ENCODE measurements around the gene ZNF516. TPM values are rescaled to one million over a fixed set of nuclear protein-coding genes. Genes with fewer than 3 reads are reported as not detected.

Gene ZNF516
- total and polyA plus RNA-seq, 2 of the 4 experiments (the other 2 are of a cell fraction), result 7.9 to 16.9 TPM

DNA sequence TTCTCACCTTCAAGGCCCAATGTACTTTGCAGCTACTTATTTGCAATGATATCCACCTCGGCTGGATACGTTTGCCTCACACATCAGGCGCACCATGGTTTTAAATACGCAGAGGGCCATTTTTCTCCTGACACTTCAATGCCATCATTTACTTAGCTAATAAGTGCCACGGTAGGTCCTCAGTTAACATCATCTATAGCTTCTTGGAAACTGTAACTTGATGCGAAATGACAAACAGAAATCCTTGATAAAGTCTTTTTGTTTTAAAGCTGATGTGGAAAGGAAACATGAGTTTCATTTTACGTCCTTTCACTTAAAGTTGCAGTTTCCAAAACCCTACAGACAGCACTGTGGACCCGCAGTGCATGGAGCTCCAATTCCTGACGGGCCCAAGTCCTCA, 37.1 kb downstream of the ZNF516 start:
- Histone ChIP-seq H4K20me1 (ENCODE audit: insufficient read depth, low read length) (peaks cover 69% of the 10 kb centered on the region), H3K79me1 (ENCODE audit: low read depth in 1 of 2, low read length in 2 of 2) (peaks cover 39 to 94% of the 10 kb centered on the region in 2 experiments), H3K27me3 (ENCODE audit: control insufficient read depth, insufficient read depth, low read length) (no peaks in the 10 kb centered on the region), H3K23ac (ENCODE audit: low read depth, low read length) (peak overlapping the region; percentile 73; the same call in 1 of the 2 replicates), H2BK15ac (ENCODE audit: low read depth, low read length) (peak overlapping the region; percentile 69; the same call in 2 of the 3 replicates), H2BK5ac (ENCODE audit: low read depth, low read length, poor library complexity, severe bottlenecking) (peak overlapping the region; percentile 37), H3K4me3 (ENCODE audit: insufficient read depth, low read depth, low read length) (no peak overlapping the region), H3K9me1 (ENCODE audit: insufficient read depth, low read length) (peaks cover 35% of the 10 kb centered on the region), H4K5ac (ENCODE audit: low read depth, low read length) (peak overlapping the region; percentile 8; the same call in 1 of the 2 replicates), H3K9ac (ENCODE audit: low read depth, low read length) (no peak overlapping the region), H4K8ac (ENCODE audit: low read depth in 2 of 2, low read length in 2 of 2) (no peak overlapping the region; a peak in 1 of 4 replicates), H2AK9ac (replicated peaks; ENCODE audit: low read depth, low read length, poor library complexity) (no peak overlapping the region), H2AK5ac (ENCODE audit: low read depth, low read length) (peak overlapping the region; percentile 61; the same call in 1 of the 2 replicates), H3K36me3 (ENCODE audit: control insufficient read depth, insufficient read depth, low read length) (peaks cover 19% of the 10 kb centered on the region), H3K56ac (ENCODE audit: extremely low read depth, insufficient read depth, low read length) (no peak overlapping the region), H3K4ac (ENCODE audit: low read depth, low read length) (peak overlapping the region; percentile 40), H2BK120ac (ENCODE audit: low read depth, low read length) (peak overlapping the region; percentile 54; the same call in 1 of the 2 replicates), H2BK20ac (ENCODE audit: low read depth, low read length) (peak overlapping the region; percentile 54; the same call in 1 of the 2 replicates), H3K4me2 (ENCODE audit: low read depth, low read length) (peak overlapping the region; percentile 51; the same call in 1 of the 2 replicates), H3K14ac (replicated peaks; ENCODE audit: low read depth, low read length) (peak overlapping the region; percentile 7; the same call in 1 of the 2 replicates), H3K9me3 (ENCODE audit: control insufficient read depth, insufficient read depth, low read length) (no peaks in the 10 kb centered on the region), H3K4me1 (ENCODE audit: control insufficient read depth, insufficient read depth, low read length) (peaks cover 48% of the 10 kb centered on the region), H2AFZ (replicated peaks; ENCODE audit: low read length, poor library complexity) (no peak overlapping the region), H3K18ac (ENCODE audit: low read depth, low read length) (peak overlapping the region; percentile 30; the same call in 1 of the 2 replicates), H3K27ac (ENCODE audit: insufficient read depth, low read length) (no peak overlapping the region), H4K91ac (ENCODE audit: insufficient read depth, low read depth, low read length) (peak overlapping the region; percentile 45; the same call in 1 of the 2 replicates)
- 42% methylated on average over 3 of the region's 9 CpGs; no CpG with 5 or more reads in 1 of the 2 experiments for WGBS, 2 experiments (ENCODE audit: extremely low coverage in 2 of 2, insufficient read length in 1 of 2)
- intact Hi-C loops (cut with micrococcal nuclease), result no loop called here
- DNase-seq, result no peak
- ChIA-PET CTCF (no interaction called here), POLR2A (ENCODE audit: unreplicated experiment) (no interaction called here)
- TF ChIP-seq, protein P1, sequence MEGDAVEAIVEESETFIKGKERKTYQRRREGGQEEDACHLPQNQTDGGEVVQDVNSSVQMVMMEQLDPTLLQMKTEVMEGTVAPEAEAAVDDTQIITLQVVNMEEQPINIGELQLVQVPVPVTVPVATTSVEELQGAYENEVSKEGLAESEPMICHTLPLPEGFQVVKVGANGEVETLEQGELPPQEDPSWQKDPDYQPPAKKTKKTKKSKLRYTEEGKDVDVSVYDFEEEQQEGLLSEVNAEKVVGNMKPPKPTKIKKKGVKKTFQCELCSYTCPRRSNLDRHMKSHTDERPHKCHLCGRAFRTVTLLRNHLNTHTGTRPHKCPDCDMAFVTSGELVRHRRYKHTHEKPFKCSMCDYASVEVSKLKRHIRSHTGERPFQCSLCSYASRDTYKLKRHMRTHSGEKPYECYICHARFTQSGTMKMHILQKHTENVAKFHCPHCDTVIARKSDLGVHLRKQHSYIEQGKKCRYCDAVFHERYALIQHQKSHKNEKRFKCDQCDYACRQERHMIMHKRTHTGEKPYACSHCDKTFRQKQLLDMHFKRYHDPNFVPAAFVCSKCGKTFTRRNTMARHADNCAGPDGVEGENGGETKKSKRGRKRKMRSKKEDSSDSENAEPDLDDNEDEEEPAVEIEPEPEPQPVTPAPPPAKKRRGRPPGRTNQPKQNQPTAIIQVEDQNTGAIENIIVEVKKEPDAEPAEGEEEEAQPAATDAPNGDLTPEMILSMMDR (conservative IDR thresholded peaks at IDR 0.05; ENCODE audit: low read depth, low read length), result no peak
- TF ChIP-seq CHD1 (IDR thresholded peaks at IDR 0.05; ENCODE audit: low read depth, low read length) (no peak), RFX5 (IDR thresholded peaks at IDR 0.05; ENCODE audit: low read depth, low read length) (no peak), RAD21 (IDR thresholded peaks at IDR 0.05; ENCODE audit: low read length) (no peak), ELK1 (IDR thresholded peaks at IDR 0.05; ENCODE audit: borderline replicate concordance, low read depth, low read length) (no peak), BHLHE40 (IDR thresholded peaks at IDR 0.05; ENCODE audit: low read depth, low read length) (no peak), CEBPB (IDR thresholded peaks at IDR 0.05; ENCODE audit: low read depth, low read length) (no peak), NFE2L2 (IDR thresholded peaks at IDR 0.05; ENCODE audit: low read depth, low read length) (no peak), MXI1 (IDR thresholded peaks at IDR 0.05; ENCODE audit: borderline replicate concordance, low read depth, low read length) (no peak)
- TF ChIP-seq, protein P2, sequence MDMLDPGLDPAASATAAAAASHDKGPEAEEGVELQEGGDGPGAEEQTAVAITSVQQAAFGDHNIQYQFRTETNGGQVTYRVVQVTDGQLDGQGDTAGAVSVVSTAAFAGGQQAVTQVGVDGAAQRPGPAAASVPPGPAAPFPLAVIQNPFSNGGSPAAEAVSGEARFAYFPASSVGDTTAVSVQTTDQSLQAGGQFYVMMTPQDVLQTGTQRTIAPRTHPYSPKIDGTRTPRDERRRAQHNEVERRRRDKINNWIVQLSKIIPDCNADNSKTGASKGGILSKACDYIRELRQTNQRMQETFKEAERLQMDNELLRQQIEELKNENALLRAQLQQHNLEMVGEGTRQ (IDR thresholded peaks at IDR 0.05; ENCODE audit: low read depth, low read length), result no peak
- no peak for ATAC-seq (ENCODE audit: low read depth)
- no TSS peak for BruUV-seq (replicated peaks)
- dilution Hi-C loops (cut with HindIII; ENCODE audit: low sequenced_read_pairs, unreplicated experiment), result no loop called here
- in situ Hi-C loops (cut with MboI; ENCODE audit: low sequenced_read_pairs), result loop anchor here (25.0 kb wide), 1 partner anchor 654 kb away; no protein-coding TSS in a partner anchor
